Aorta (tissue), 5 donors: Measurements from ENCODE around the gene BPGM. TPM values are rescaled to one million over a fixed set of nuclear protein-coding genes. Genes with fewer than 3 reads are reported as not detected.

Experiments used
- ATAC-seq: fragments of 200-7000 bp; cut with Tn5 transposase; one replicate; pipeline ENCODE4 v1.9.1; 2022; ENCODE audit warnings: moderate library complexity; ENCODE audit not compliant: low FRiP score
- DNase-seq, 2 donors: peaks; one replicate each; pipeline ENCODE4 v3.0.0-alpha.2; 2020
- H3K27ac ChIP-seq, 2 donors: one replicate each; pipeline ENCODE4 v1.5.1; 2013; ENCODE audit warnings: low read length in 2 of 2, mild to moderate bottlenecking in 2 of 2, moderate library complexity in 2 of 2, control low read depth in 1 of 2, inconsistent platforms in 1 of 2, low read depth in 1 of 2
- H3K27me3 ChIP-seq, 2 donors: one replicate each; pipeline ENCODE4 v1.6.1; 2013; ENCODE audit warnings: control low read depth in 1 of 2, low read length in 1 of 2, mild to moderate bottlenecking in 1 of 2, moderate library complexity in 1 of 2; ENCODE audit not compliant: insufficient read depth in 2 of 2, control insufficient read depth in 1 of 2
- H3K36me3 ChIP-seq, 2 donors: one replicate each; pipeline ENCODE4 v1.6.1; 2013; ENCODE audit warnings: control low read depth in 1 of 2, low read length in 1 of 2, mild to moderate bottlenecking in 1 of 2; ENCODE audit not compliant: insufficient read depth in 2 of 2, control insufficient read depth in 1 of 2
- H3K4me1 ChIP-seq, 2 donors: one replicate each; pipeline ENCODE4 v1.6.1; 2013; ENCODE audit warnings: low read length in 2 of 2, control low read depth in 1 of 2, mild to moderate bottlenecking in 1 of 2, moderate library complexity in 1 of 2; ENCODE audit not compliant: insufficient read depth in 2 of 2, control insufficient read depth in 1 of 2
- H3K4me3 ChIP-seq, 2 donors: one replicate each; pipeline ENCODE4 v1.5.1; 2013; ENCODE audit warnings: low read length in 2 of 2, control low read depth in 1 of 2, mild to moderate bottlenecking in 1 of 2
- H3K9me3 ChIP-seq: one replicate; pipeline ENCODE4 v1.6.1; 2013; ENCODE audit warnings: mild to moderate bottlenecking, low read length; ENCODE audit not compliant: control insufficient read depth
- WGBS, 2 donors: extraction: QIAGEN DNeasy Blood & Tissue Kit; methylation state at CpG; one replicate each; pipeline ENCODE4 v1.1.7; 2013; 5-methylcytosine and 5-hydroxymethylcytosine counted together
- intact Hi-C, 2 donors: fragments of 100-400 bp; cut with DNase I; formaldehyde crosslinking; loops; one replicate each; pipeline versions ENCODE4 v1.14.2 to v1.15.0; 2022
- long read RNA-seq, 2 donors: library from polyadenylated mRNA; unstranded; transcript quantifications; one replicate each; pipeline ENCODE4 v2.0.0, GENCODE V29; 2020 to 2021
- polyA plus RNA-seq, 2 donors: library from polyadenylated mRNA; stranded (reverse); fragments of 200-250 nt; gene quantifications; one replicate each; pipeline ENCODE4 v1.2.3, GENCODE V29; 2013
- total RNA-seq, 2 donors: library from RNA; stranded (reverse); fragmentation: NEBNext Ultra II Directional; extraction: Animal tissue kit (Norgen Biotek cat#: 25700); gene quantifications; one replicate each; pipeline ENCODE4 v1.2.1, GENCODE V29; 2021
- donor health status: healthy with polysubstance abuse.
- donor health status: Bipolar disorder and iron deficiency.
- donor health status: DM: no; HTN: no; CAD: no.
- donor health status: DM: no; HTN: no; CAD: no.
- donor health status: DM: yes; HTN: yes; CAD: no.

Gene BPGM
- total RNA-seq, result 10 to 100 TPM; 10.5 to 15.7 TPM
- 10 to 100 TPM; 18.2 to 27.7 TPM for polyA plus RNA-seq
- long read RNA-seq, donor 1, transcript BPGM-201 (3 exons, 1,753 nt), result major isoform, 66 of 76 reads
- long read RNA-seq, donor 1, partial matches to known transcripts, result 7 of 76 reads
- long read RNA-seq, donor 1, other reads (novel, unspliced or antisense), result 2 of 76 reads
- long read RNA-seq, donor 2, transcript BPGM-201 (3 exons, 1,753 nt), result major isoform, 10 of 12 reads
- long read RNA-seq, donor 2, partial matches to known transcripts, result 0 of 12 reads
- long read RNA-seq, donor 2, other reads (novel, unspliced or antisense), result 1 of 12 reads

- DNase-seq, result peak; percentile 97 to 98
- peak; percentile 99 for ATAC-seq
- intact Hi-C loops, result no loop called here
- Histone ChIP-seq H3K4me1 (peaks cover 0 to 1% of the 10 kb centered on the region in 2 donors), H3K27me3 (no peaks in the 10 kb centered on the region), H3K36me3 (no peaks in the 10 kb centered on the region), H3K9me3 (no peaks in the 10 kb centered on the region), H3K27ac (peak within 1 kb of the TSS in 1 of 2 donors; percentile 65), H3K4me3 (peak within 1 kb of the TSS; percentile 97 to 99)
- 0% methylated on average over 36 of the region's 36 CpGs for WGBS, 2 donors
Measured at GRCh38 chr7:134646425-134647305, at the start of gene BPGM. BPGM (plus strand) TSS chr7:134646853; CDS start chr7:134661508, 14,655 bp downstream.

GRCh38 chr7:134599371-134599770 lies 47.3 kb upstream of the BPGM start:
- H3K27ac ChIP-seq, result no peak overlapping the region
- H3K9me3 ChIP-seq, result no peaks in the 10 kb centered on the region
- ATAC-seq, result no peak
- no peaks in the 10 kb centered on the region for H3K36me3 ChIP-seq
- H3K27me3 ChIP-seq, result no peaks in the 10 kb centered on the region
- no peak overlapping the region for H3K4me3 ChIP-seq
- H3K4me1 ChIP-seq, result no peaks in the 10 kb centered on the region
- DNase-seq, result no peak
- WGBS, 2 donors, result 72% methylated on average over 6 of the region's 6 CpGs
- intact Hi-C loops, result no loop called here

GRCh38 chr7:134601459-134601858 lies 45.2 kb upstream of the BPGM start:
- Histone ChIP-seq H3K4me1 (no peaks in the 10 kb centered on the region), H3K9me3 (no peaks in the 10 kb centered on the region), H3K27ac (no peak overlapping the region), H3K27me3 (no peaks in the 10 kb centered on the region), H3K4me3 (no peak overlapping the region), H3K36me3 (no peaks in the 10 kb centered on the region)
- no peak for DNase-seq
- intact Hi-C loops, result no loop called here
- ATAC-seq, result no peak
- 59 to 72% methylated on average over 4 of the region's 4 CpGs for WGBS, 2 donors

- Histone ChIP-seq H3K27me3 (no peaks in the 10 kb centered on the region), H3K36me3 (no peaks in the 10 kb centered on the region), H3K4me1 (no peaks in the 10 kb centered on the region), H3K9me3 (no peaks in the 10 kb centered on the region), H3K27ac (no peak overlapping the region), H3K4me3 (no peak overlapping the region)
- WGBS, 2 donors, result 52 to 60% methylated on average over 11 of the region's 11 CpGs
- intact Hi-C loops, result no loop called here
- no peak for ATAC-seq
- DNase-seq, result no peak
Measured at GRCh38 chr7:134602881-134603451, 43.7 kb upstream of the BPGM start.

GRCh38 chr7:134605978-134606923 lies 40.4 kb upstream of the BPGM start:
- no peak overlapping the region for H3K4me3 ChIP-seq

GRCh38 chr7:134611611-134612151 lies 35.0 kb upstream of the BPGM start:
- Histone ChIP-seq H3K9me3 (no peaks in the 10 kb centered on the region), H3K4me3 (no peak overlapping the region), H3K36me3 (no peaks in the 10 kb centered on the region), H3K27me3 (no peaks in the 10 kb centered on the region), H3K4me1 (peaks cover 1 to 7% of the 10 kb centered on the region in 2 donors), H3K27ac (no peak overlapping the region)
- WGBS, 2 donors, result 46 to 51% methylated on average over 6 of the region's 6 CpGs
- intact Hi-C loops, result no loop called here
- DNase-seq (no peak), ATAC-seq (no peak)

More at GRCh38 chr7:134605978-134606923, 40.4 kb upstream of the BPGM start:
- ATAC-seq (peak; percentile 93), DNase-seq (peak in 1 of 2 donors; percentile 67)
- Histone ChIP-seq H3K27me3 (no peaks in the 10 kb centered on the region), H3K27ac (no peak overlapping the region), H3K36me3 (no peaks in the 10 kb centered on the region), H3K9me3 (no peaks in the 10 kb centered on the region), H3K4me1 (no peaks in the 10 kb centered on the region)
- intact Hi-C loops, result loop anchor here (1.0 to 5.0 kb wide), 5 partner anchors 59 to 174 kb away; no protein-coding TSS in a partner anchor
- 28 to 32% methylated on average over 14 of the region's 14 CpGs for WGBS, 2 donors

- WGBS, 2 donors, result 93 to 97% methylated on average over 2 of the region's 2 CpGs
- no peak overlapping the region for H3K27ac ChIP-seq
- intact Hi-C loops, result no loop called here
- no peak overlapping the region for H3K4me3 ChIP-seq
- DNase-seq (no peak), ATAC-seq (no peak)
- peaks cover 1 to 7% of the 10 kb centered on the region in 2 donors for H3K4me1 ChIP-seq
- H3K27me3 ChIP-seq, result no peaks in the 10 kb centered on the region
- H3K36me3 ChIP-seq, result no peaks in the 10 kb centered on the region
- H3K9me3 ChIP-seq, result no peaks in the 10 kb centered on the region
Measured at GRCh38 chr7:134612197-134612596, 34.5 kb upstream of the BPGM start.
